Endodermal cell (in vitro differentiated cells): Measurements from ENCODE around the gene SMARCA4. TPM values are rescaled to one million over a fixed set of nuclear protein-coding genes. Genes with fewer than 3 reads are reported as not detected.

Experiments used
- DNase-seq: peaks from one replicate; pipeline ENCODE4 v3.0.0-alpha.2; 2017
- H3K27ac ChIP-seq: 2 replicates; pipeline ENCODE4 v1.5.1; 2013; ENCODE audit warnings: mild to moderate bottlenecking, low read depth, low read length, moderate library complexity
- H3K27me3 ChIP-seq: 2 replicates; pipeline ENCODE4 v1.6.1; 2013; ENCODE audit warnings: mild to moderate bottlenecking, low read length, moderate library complexity; ENCODE audit not compliant: insufficient read depth, control insufficient read depth, poor library complexity, severe bottlenecking
- H3K36me3 ChIP-seq: 2 replicates; pipeline ENCODE4 v1.7.0; 2013; ENCODE audit warnings: mild to moderate bottlenecking, low read length, moderate library complexity; ENCODE audit not compliant: control insufficient read depth, insufficient read depth
- H3K4me1 ChIP-seq: one replicate; pipeline ENCODE4 v1.7.0; 2013; ENCODE audit warnings: low read length; ENCODE audit not compliant: control insufficient read depth, insufficient read depth
- H3K4me3 ChIP-seq: 2 replicates; pipeline ENCODE4 v1.5.1; 2013; ENCODE audit warnings: mild to moderate bottlenecking, low read length, moderate library complexity
- H3K9ac ChIP-seq: 2 replicates; pipeline ENCODE4 v1.6.1; 2013; ENCODE audit warnings: mild to moderate bottlenecking, low read length, moderate library complexity; ENCODE audit not compliant: poor library complexity, severe bottlenecking; ENCODE audit errors: extremely low read depth
- H3K9me3 ChIP-seq: 2 replicates; pipeline ENCODE4 v1.6.1; 2013; ENCODE audit warnings: mild to moderate bottlenecking, low read length, moderate library complexity; ENCODE audit not compliant: control insufficient read depth
- H3K27ac Mint-ChIP-seq: 2 replicates; pipeline ENCODE4 v1.8.0; 2020; ENCODE audit warnings: mixed read lengths
- H3K27me3 Mint-ChIP-seq: 2 replicates; pipeline ENCODE4 v1.8.0; 2021; ENCODE audit warnings: mild to moderate bottlenecking, mixed read lengths; ENCODE audit not compliant: insufficient read depth
- H3K36me3 Mint-ChIP-seq: 2 replicates; pipeline ENCODE4 v1.8.0; 2020; ENCODE audit warnings: low read depth, mixed read lengths
- H3K4me1 Mint-ChIP-seq: 2 replicates; pipeline ENCODE4 v1.8.0; 2020; ENCODE audit warnings: mixed read lengths
- H3K4me3 Mint-ChIP-seq: 2 replicates; pipeline ENCODE4 v1.8.0; 2020; ENCODE audit warnings: mild to moderate bottlenecking, moderate library complexity, mixed read lengths
- H3K9me3 Mint-ChIP-seq: 2 replicates; pipeline ENCODE4 v1.8.0; 2020; ENCODE audit warnings: mild to moderate bottlenecking, mixed read lengths
- CTCF ChIP-seq: fragments of 200-600 bp; sonication (generic); conservative IDR thresholded peaks from 2 replicates; pipeline ENCODE4 v1.5.0; 2021; ENCODE audit warnings: antibody characterized with exemption, mild to moderate bottlenecking
- WGBS, 2 experiments: methylation state at CpG; one replicate each; pipeline versions ENCODE4 v1.1.5 to v1.1.7; 2013; ENCODE audit warnings: missing lambda C conversion rate in 2 of 2, mixed read lengths in 1 of 2; ENCODE audit not compliant: insufficient coverage in 1 of 2, insufficient read length in 1 of 2; 5-methylcytosine and 5-hydroxymethylcytosine counted together
- total RNA-seq, 2 donors: library from RNA; stranded (reverse); fragmentation: NEBNext Ultra II Directional in 1 of 2; extraction: Animal tissue kit (Norgen Biotek cat#: 25700) in 1 of 2; gene quantifications; 2 replicates in 1 of 2; 3 replicates in 1 of 2; pipeline ENCODE4 v1.2.1, GENCODE V29; 2021

The SMARCA4 gene
- total RNA-seq, 2 donors from 2014 or later, result 290 to 292 TPM

- H3K36me3 Mint-ChIP-seq, result peaks cover 78% of the 10 kb centered on the region
- no peak overlapping the region for H3K27ac Mint-ChIP-seq
- H3K4me1 Mint-ChIP-seq, result no peaks in the 10 kb centered on the region
- H3K27ac ChIP-seq, result no peak overlapping the region
- H3K4me3 Mint-ChIP-seq, result no peak overlapping the region
- H3K4me1 ChIP-seq, result no peaks in the 10 kb centered on the region
- no peaks in the 10 kb centered on the region for H3K9me3 Mint-ChIP-seq
- no peaks in the 10 kb centered on the region for H3K27me3 Mint-ChIP-seq
- TF ChIP-seq CTCF, result no peak
- DNase-seq, result no peak
- H3K4me3 ChIP-seq, result no peak overlapping the region
- H3K9ac ChIP-seq, result no peak overlapping the region
- WGBS, 2 experiments, result 89 to 91% methylated on average over 9 to 11 of the region's 11 CpGs
- H3K36me3 ChIP-seq, result peaks cover 89% of the 10 kb centered on the region
- H3K27me3 ChIP-seq, result no peaks in the 10 kb centered on the region
- H3K9me3 ChIP-seq, result no peaks in the 10 kb centered on the region
Observed at GRCh38 chr19:11023016-11023415, 62.2 kb downstream of the SMARCA4 start.

GRCh38 chr19:11023710-11024109 lies 62.9 kb downstream of the SMARCA4 start:
- H3K4me1 Mint-ChIP-seq, result no peaks in the 10 kb centered on the region
- H3K27ac ChIP-seq, result no peak overlapping the region
- no peak overlapping the region for H3K4me3 Mint-ChIP-seq
- WGBS, 2 experiments, result 95 to 96% methylated on average over 7 of the region's 7 CpGs
- H3K4me1 ChIP-seq, result no peaks in the 10 kb centered on the region
- no peak overlapping the region for H3K4me3 ChIP-seq
- H3K36me3 ChIP-seq, result peaks cover 92% of the 10 kb centered on the region
- H3K9me3 ChIP-seq, result no peaks in the 10 kb centered on the region
- H3K27ac Mint-ChIP-seq, result no peak overlapping the region
- H3K27me3 ChIP-seq, result no peaks in the 10 kb centered on the region
- TF ChIP-seq CTCF, result no peak
- no peak for DNase-seq
- no peaks in the 10 kb centered on the region for H3K9me3 Mint-ChIP-seq
- H3K36me3 Mint-ChIP-seq, result peaks cover 75% of the 10 kb centered on the region
- no peaks in the 10 kb centered on the region for H3K27me3 Mint-ChIP-seq
- no peak overlapping the region for H3K9ac ChIP-seq

- WGBS, 2 experiments, result 93 to 96% methylated on average over 4 to 13 of the region's 13 CpGs
- Histone ChIP-seq H3K4me3 (no peak overlapping the region), H3K4me1 (no peaks in the 10 kb centered on the region), H3K36me3 (peaks cover 92% of the 10 kb centered on the region), H3K27me3 (no peaks in the 10 kb centered on the region), H3K9me3 (no peaks in the 10 kb centered on the region), H3K27ac (no peak overlapping the region), H3K9ac (no peak overlapping the region)
- Mint-ChIP-seq H3K27ac (peak overlapping the region; percentile 35), H3K9me3 (no peaks in the 10 kb centered on the region), H3K27me3 (no peaks in the 10 kb centered on the region), H3K4me3 (no peak overlapping the region), H3K4me1 (no peaks in the 10 kb centered on the region), H3K36me3 (peaks cover 76% of the 10 kb centered on the region)
- TF ChIP-seq CTCF, result no peak
- DNase-seq, result no peak
Observed at GRCh38 chr19:11024259-11024658, 63.4 kb downstream of the SMARCA4 start.
